WTC11 (cell line): Measurements from ENCODE around the gene MEGF6.

Experiments
- CREB1 ChIP-seq: sonication (generic); formaldehyde crosslinking; IDR thresholded peaks from 2 replicates; pipeline ENCODE4 v1.8.0; 2023; ENCODE audit warnings: mild to moderate bottlenecking, missing genetic modification reagents
- ESRRA ChIP-seq: sonication (generic); formaldehyde crosslinking; IDR thresholded peaks from 2 replicates; pipeline ENCODE4 v1.8.1; 2022; ENCODE audit warnings: mild to moderate bottlenecking, missing genetic modification reagents, borderline replicate concordance
- STAT6 ChIP-seq: sonication (generic); formaldehyde crosslinking; conservative IDR thresholded peaks from 2 replicates; pipeline ENCODE4 v1.8.1; 2023; ENCODE audit warnings: mild to moderate bottlenecking, low read depth, missing genetic modification reagents, moderate library complexity
- ZNF121 ChIP-seq: sonication (generic); formaldehyde crosslinking; IDR thresholded peaks from 2 replicates; pipeline ENCODE4 v1.8.0; 2023; ENCODE audit warnings: missing genetic modification reagents
- TF ChIP-seq, protein P1 (sequence below): fragments of 200-600 bp; IDR thresholded peaks from 2 replicates; pipeline ENCODE4 v1.8.0; 2022; ENCODE audit warnings: antibody characterized with exemption

DNA sequence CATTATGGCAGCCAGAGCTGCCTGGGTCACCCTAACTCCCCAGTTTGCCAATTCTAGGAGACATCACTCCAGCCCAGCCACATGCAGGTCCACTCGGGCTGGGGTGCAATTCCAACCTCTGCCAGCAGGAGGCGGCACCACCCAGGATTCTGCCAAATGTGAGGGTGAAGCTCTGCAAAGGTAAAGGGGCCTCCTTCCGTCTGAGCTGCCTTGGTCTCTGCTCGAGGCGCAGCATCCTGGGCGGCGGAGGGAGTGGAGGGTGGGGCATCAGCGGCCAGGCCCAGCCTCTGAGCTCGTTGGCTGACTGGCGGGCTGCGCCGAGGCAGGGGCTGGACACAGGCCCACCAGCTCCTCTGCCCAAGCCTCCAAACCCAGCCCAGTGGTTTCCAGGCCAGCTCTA, 93.1 kb downstream of the MEGF6 start:
- TF ChIP-seq ZNF121 (CRISPR knock-in tag): no peak
- no peak for TF ChIP-seq ESRRA (CRISPR knock-in tag)
- TF ChIP-seq CREB1 (CRISPR knock-in tag): no peak
- no peak for TF ChIP-seq STAT6 (CRISPR knock-in tag)
- TF ChIP-seq, protein P1, sequence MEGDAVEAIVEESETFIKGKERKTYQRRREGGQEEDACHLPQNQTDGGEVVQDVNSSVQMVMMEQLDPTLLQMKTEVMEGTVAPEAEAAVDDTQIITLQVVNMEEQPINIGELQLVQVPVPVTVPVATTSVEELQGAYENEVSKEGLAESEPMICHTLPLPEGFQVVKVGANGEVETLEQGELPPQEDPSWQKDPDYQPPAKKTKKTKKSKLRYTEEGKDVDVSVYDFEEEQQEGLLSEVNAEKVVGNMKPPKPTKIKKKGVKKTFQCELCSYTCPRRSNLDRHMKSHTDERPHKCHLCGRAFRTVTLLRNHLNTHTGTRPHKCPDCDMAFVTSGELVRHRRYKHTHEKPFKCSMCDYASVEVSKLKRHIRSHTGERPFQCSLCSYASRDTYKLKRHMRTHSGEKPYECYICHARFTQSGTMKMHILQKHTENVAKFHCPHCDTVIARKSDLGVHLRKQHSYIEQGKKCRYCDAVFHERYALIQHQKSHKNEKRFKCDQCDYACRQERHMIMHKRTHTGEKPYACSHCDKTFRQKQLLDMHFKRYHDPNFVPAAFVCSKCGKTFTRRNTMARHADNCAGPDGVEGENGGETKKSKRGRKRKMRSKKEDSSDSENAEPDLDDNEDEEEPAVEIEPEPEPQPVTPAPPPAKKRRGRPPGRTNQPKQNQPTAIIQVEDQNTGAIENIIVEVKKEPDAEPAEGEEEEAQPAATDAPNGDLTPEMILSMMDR: peak; percentile 95
